PC-9 (cell line): Measurements from ENCODE around the gene ZNF3. TPM values are rescaled to one million over a fixed set of nuclear protein-coding genes. Genes with fewer than 3 reads are reported as not detected.

Experiments used
- BruUV-seq: library from RNA; stranded (reverse); fragments of 400-500 nt; replicated peaks from 2 replicates; lab custom pipeline; 2021; lab: Mats Ljungman, UMichigan
- CTCF ChIA-PET: fragments of 300-600 bp; sonication (Branson Sonifier 250); formaldehyde crosslinking; loops from one replicate; lab custom pipeline; 2022; ENCODE audit warnings: antibody characterized with exemption; lab: Charles Lee
- POLR2A ChIA-PET: fragments of 300-600 bp; sonication (Branson Sonifier 250); formaldehyde crosslinking; loops from one replicate; lab custom pipeline; 2022; ENCODE audit warnings: antibody characterized with exemption; ENCODE audit not compliant: unreplicated experiment; lab: Charles Lee
- DNase-seq, 2 experiments: peaks; one replicate each; pipeline versions ENCODE4 v3.0.0 to v3.0.0-alpha.2; 2015 to 2022; ENCODE audit warnings: mixed read lengths in 1 of 2
- H2AFZ ChIP-seq: fragments of 200-600 bp; sonication (generic); 2 replicates; pipeline ENCODE4 v1.8.1; 2017; ENCODE audit warnings: antibody characterized with exemption
- H3F3A ChIP-seq: fragments of 200-600 bp; sonication (generic); 2 replicates; pipeline ENCODE4 v1.8.1; 2017; ENCODE audit warnings: antibody characterized with exemption, mild to moderate bottlenecking, low read depth; ENCODE audit not compliant: insufficient read depth
- H3K27ac ChIP-seq: fragments of 200-600 bp; sonication (generic); 2 replicates; pipeline ENCODE4 v1.6.1; 2016; ENCODE audit warnings: mixed run types
- H3K27me3 ChIP-seq: fragments of 200-600 bp; sonication (generic); 2 replicates; pipeline ENCODE4 v1.6.1; 2016; ENCODE audit warnings: low read depth, mixed run types; ENCODE audit not compliant: insufficient read depth
- H3K36me3 ChIP-seq: fragments of 200-600 bp; sonication (generic); 2 replicates; pipeline ENCODE4 v1.6.1; 2016; ENCODE audit warnings: low read depth, mixed run types
- H3K4me1 ChIP-seq: fragments of 200-600 bp; sonication (generic); replicated peaks from 2 replicates; pipeline ENCODE4 v1.6.1; 2016; ENCODE audit warnings: mixed run types; ENCODE audit not compliant: insufficient read depth
- H3K4me2 ChIP-seq: fragments of 200-600 bp; sonication (generic); 2 replicates; pipeline ENCODE4 v1.6.1; 2017; ENCODE audit warnings: mixed run types
- H3K4me3 ChIP-seq: fragments of 200-600 bp; sonication (generic); 2 replicates; pipeline ENCODE4 v1.6.1; 2016; ENCODE audit warnings: mixed run types
- H3K79me2 ChIP-seq: fragments of 200-600 bp; sonication (generic); 2 replicates; pipeline ENCODE4 v1.6.1; 2017; ENCODE audit warnings: low read depth, mixed run types
- H3K9me2 ChIP-seq: fragments of 200-600 bp; sonication (generic); 2 replicates; pipeline ENCODE4 v1.8.1; 2017; ENCODE audit warnings: mild to moderate bottlenecking; ENCODE audit not compliant: insufficient read depth
- H3K9me3 ChIP-seq: fragments of 200-600 bp; sonication (generic); 2 replicates; pipeline ENCODE4 v1.8.1; 2016; ENCODE audit warnings: low read depth; ENCODE audit not compliant: insufficient read depth
- H4K20me1 ChIP-seq: fragments of 200-600 bp; sonication (generic); 2 replicates; pipeline ENCODE4 v1.8.1; 2017; ENCODE audit not compliant: insufficient read depth
- EZH2 ChIP-seq: fragments of 200-600 bp; sonication (generic); IDR thresholded peaks from 2 replicates; pipeline ENCODE4 v1.8.0; 2017; ENCODE audit warnings: antibody characterized with exemption, low read depth
- intact Hi-C: fragments of 100-400 bp; cut with micrococcal nuclease; formaldehyde crosslinking; loops from one replicate; pipeline ENCODE4 v1.10.0; 2022; ENCODE audit not compliant: unreplicated experiment
- microRNA-seq: library from miRNA; unstranded; fragments of <30 nt; microRNA quantifications from one replicate; pipeline ENCODE4 v1.2.0, GENCODE V29; 2021; ENCODE audit warnings: borderline number of aligned reads, borderline replicate concordance
- total RNA-seq: library from RNA; stranded (reverse); gene quantifications from 2 replicates; pipeline ENCODE4 v1.2.3, GENCODE V29; 2021
- TF ChIP-seq, protein P1 (sequence below): fragments of 200-600 bp; sonication (generic); conservative IDR thresholded peaks from 2 replicates; pipeline ENCODE4 v1.6.1; 2017; ENCODE audit warnings: mixed run types, antibody characterized with exemption, mild to moderate bottlenecking, moderate library complexity

Gene ZNF3
- total RNA-seq, 1 experiment from 2014 or later: 39.0 TPM

DNA sequence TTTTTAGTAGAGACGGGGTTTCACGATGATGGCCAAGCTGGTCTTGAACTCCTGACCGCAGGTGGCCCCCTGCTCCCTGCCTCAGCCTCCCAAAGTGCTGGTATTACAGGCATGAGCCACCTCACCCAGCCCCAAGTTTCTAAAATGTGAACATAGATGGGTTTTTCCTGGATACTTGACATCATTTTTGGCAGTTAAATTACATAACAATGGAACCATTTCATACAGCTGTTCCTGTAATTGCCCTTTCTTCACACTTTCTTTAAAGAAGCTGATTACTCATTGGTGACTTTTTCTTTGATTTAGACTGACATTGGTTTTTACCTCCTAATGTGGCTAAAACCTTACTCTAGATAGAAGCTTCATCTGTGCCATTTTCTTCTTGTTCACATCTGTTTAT lies 60.2 kb downstream of the ZNF3 start:
- Histone ChIP-seq H3K27me3 (no peaks in the 10 kb centered on the region), H3K4me3 (no peak overlapping the region), H3F3A (peaks cover 50% of the 10 kb centered on the region), H3K9me2 (no peaks in the 10 kb centered on the region), H3K79me2 (peaks cover 52% of the 10 kb centered on the region), H3K27ac (no peak overlapping the region), H3K4me2 (no peak overlapping the region), H3K9me3 (no peaks in the 10 kb centered on the region), H4K20me1 (peaks cover 63% of the 10 kb centered on the region), H2AFZ (no peak overlapping the region), H3K36me3 (peaks cover 24% of the 10 kb centered on the region), H3K4me1 (peaks cover 38% of the 10 kb centered on the region)
- ChIA-PET POLR2A (interaction anchor here (0.6 kb wide), 1 partner anchor 21 kb away, joined by 4 read pairs; no protein-coding TSS in a partner anchor), CTCF (interaction anchor here (1.0 kb wide), 1 partner anchor 27 kb away, joined by 3 read pairs; no protein-coding TSS in a partner anchor)
- no peak for DNase-seq
- TF ChIP-seq EZH2: no peak
- TF ChIP-seq, protein P1, sequence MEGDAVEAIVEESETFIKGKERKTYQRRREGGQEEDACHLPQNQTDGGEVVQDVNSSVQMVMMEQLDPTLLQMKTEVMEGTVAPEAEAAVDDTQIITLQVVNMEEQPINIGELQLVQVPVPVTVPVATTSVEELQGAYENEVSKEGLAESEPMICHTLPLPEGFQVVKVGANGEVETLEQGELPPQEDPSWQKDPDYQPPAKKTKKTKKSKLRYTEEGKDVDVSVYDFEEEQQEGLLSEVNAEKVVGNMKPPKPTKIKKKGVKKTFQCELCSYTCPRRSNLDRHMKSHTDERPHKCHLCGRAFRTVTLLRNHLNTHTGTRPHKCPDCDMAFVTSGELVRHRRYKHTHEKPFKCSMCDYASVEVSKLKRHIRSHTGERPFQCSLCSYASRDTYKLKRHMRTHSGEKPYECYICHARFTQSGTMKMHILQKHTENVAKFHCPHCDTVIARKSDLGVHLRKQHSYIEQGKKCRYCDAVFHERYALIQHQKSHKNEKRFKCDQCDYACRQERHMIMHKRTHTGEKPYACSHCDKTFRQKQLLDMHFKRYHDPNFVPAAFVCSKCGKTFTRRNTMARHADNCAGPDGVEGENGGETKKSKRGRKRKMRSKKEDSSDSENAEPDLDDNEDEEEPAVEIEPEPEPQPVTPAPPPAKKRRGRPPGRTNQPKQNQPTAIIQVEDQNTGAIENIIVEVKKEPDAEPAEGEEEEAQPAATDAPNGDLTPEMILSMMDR: no peak
- BruUV-seq: no TSS peak
- intact Hi-C loops: no loop called here

Small RNAs within 50 kb of the gene (microRNA-seq; reads per million reads assigned to microRNA genes)
- gene MIR106B (6,196 reads per million, percentile 89 among the genes with 10 or more reads in this experiment), gene MIR25 (685 reads per million, percentile 72 among the genes with 10 or more reads in this experiment), gene MIR93 (13,694 reads per million, percentile 93 among the genes with 10 or more reads in this experiment)

Other genes starting within 250 kb of the ZNF3 start
- not detected in 2 replicates for gene OR2AE1, start 204.7 kb downstream of the ZNF3 start, total RNA-seq
- 34.0 and 35.8 TPM in 2 replicates for gene TRIM4, start 162.2 kb downstream of the ZNF3 start, total RNA-seq
- gene GJC3, start 152.1 kb downstream of the ZNF3 start, total RNA-seq: not detected in 2 replicates
- 0.70 TPM in 1 of 2 replicates, not detected in the other for gene AZGP1, start 105.7 kb downstream of the ZNF3 start, total RNA-seq
- gene ZKSCAN1, start 66.1 kb downstream of the ZNF3 start, total RNA-seq: 69.4 and 70.3 TPM in 2 replicates
- gene ZSCAN21, start 31.9 kb downstream of the ZNF3 start, total RNA-seq: 8.9 and 9.7 TPM in 2 replicates
- 120 and 145 TPM in 2 replicates for gene COPS6, start 7.2 kb upstream of the ZNF3 start, total RNA-seq
- gene MCM7, start 19.7 kb upstream of the ZNF3 start, total RNA-seq: 195 and 238 TPM in 2 replicates
- gene AP4M1, start 19.9 kb upstream of the ZNF3 start, total RNA-seq: 18.1 and 26.2 TPM in 2 replicates
- 91.4 and 108 TPM in 2 replicates for gene TAF6, start 37.6 kb upstream of the ZNF3 start, total RNA-seq
- 10.3 and 10.5 TPM in 2 replicates for gene CNPY4, start 37.9 kb upstream of the ZNF3 start, total RNA-seq
- gene MBLAC1, start 45.2 kb upstream of the ZNF3 start, total RNA-seq: 0.70 and 1.4 TPM in 2 replicates
- gene LAMTOR4, start 67.2 kb upstream of the ZNF3 start, total RNA-seq: 160 and 285 TPM in 2 replicates
- gene TRAPPC14, start 77.0 kb upstream of the ZNF3 start, total RNA-seq: 20.5 and 23.4 TPM in 2 replicates
- 1.4 and 2.7 TPM in 2 replicates for gene GAL3ST4, start 86.9 kb upstream of the ZNF3 start, total RNA-seq
- 4.5 and 10.0 TPM in 2 replicates for gene GPC2, start 95.7 kb upstream of the ZNF3 start, total RNA-seq
- 0.83 and 1.4 TPM in 2 replicates for gene STAG3, start 96.2 kb upstream of the ZNF3 start, total RNA-seq
- 0.95 and 1.1 TPM in 2 replicates for gene PVRIG, start 138.2 kb upstream of the ZNF3 start, total RNA-seq
- not detected in 2 replicates for gene SPDYE3, start 226.0 kb upstream of the ZNF3 start, total RNA-seq